GM23338 (cell line): ENCODE data around the gene RYR3. TPM values are rescaled to one million over a fixed set of nuclear protein-coding genes. Genes with fewer than 3 reads are reported as not detected.

Experiments
- ATAC-seq: fragments of 200-7000 bp; cut with Tn5 transposase; 3 replicates; pipeline ENCODE4 v1.9.1; 2020
- DNase-seq: peaks from one replicate; pipeline ENCODE4 v3.0.0-alpha.2; 2015; ENCODE audit warnings: low spot score
- H2AFZ ChIP-seq: fragments of 200-600 bp; sonication (generic); 2 replicates; pipeline ENCODE4 v1.8.0; 2016; ENCODE audit warnings: antibody characterized with exemption, mild to moderate bottlenecking, moderate library complexity
- H3F3A ChIP-seq: fragments of 200-600 bp; sonication (generic); replicated peaks from 2 replicates; pipeline ENCODE4 v1.8.0; 2017; ENCODE audit warnings: antibody characterized with exemption, mixed run types, low read depth
- H3K27ac ChIP-seq: fragments of 200-600 bp; sonication (generic); 2 replicates; pipeline ENCODE4 v1.6.1; 2016; ENCODE audit warnings: low read depth
- H3K27me3 ChIP-seq: fragments of 200-600 bp; sonication (generic); 2 replicates; pipeline ENCODE4 v1.8.0; 2016; ENCODE audit warnings: mild to moderate bottlenecking, mixed run types, moderate library complexity; ENCODE audit not compliant: insufficient read depth
- H3K36me3 ChIP-seq: fragments of 200-600 bp; sonication (generic); 2 replicates; pipeline ENCODE4 v1.8.0; 2016; ENCODE audit warnings: mild to moderate bottlenecking; ENCODE audit not compliant: insufficient read depth
- H3K4me1 ChIP-seq: fragments of 200-600 bp; sonication (generic); 2 replicates; pipeline ENCODE4 v1.8.0; 2016; ENCODE audit warnings: mild to moderate bottlenecking, moderate library complexity; ENCODE audit not compliant: insufficient read depth
- H3K4me2 ChIP-seq: fragments of 200-600 bp; sonication (generic); 2 replicates; pipeline ENCODE4 v1.7.1; 2017; ENCODE audit warnings: mixed run types
- H3K4me3 ChIP-seq: fragments of 200-600 bp; sonication (generic); 2 replicates; pipeline ENCODE4 v1.6.1; 2016; ENCODE audit warnings: mixed run types
- H3K79me2 ChIP-seq: fragments of 200-600 bp; sonication (generic); replicated peaks from 2 replicates; pipeline ENCODE4 v1.8.0; 2017; ENCODE audit warnings: mild to moderate bottlenecking; ENCODE audit not compliant: insufficient read depth
- H3K9me2 ChIP-seq: fragments of 200-600 bp; sonication (generic); 2 replicates; pipeline ENCODE4 v1.8.0; 2017; ENCODE audit not compliant: insufficient read depth
- H4K20me1 ChIP-seq: fragments of 200-600 bp; sonication (generic); replicated peaks from 2 replicates; pipeline ENCODE4 v1.8.0; 2017; ENCODE audit warnings: mild to moderate bottlenecking; ENCODE audit not compliant: insufficient read depth
- H3K27ac Mint-ChIP-seq: 2 replicates; pipeline ENCODE4 v1.8.0; 2020; ENCODE audit warnings: inconsistent platforms, mild to moderate bottlenecking, moderate library complexity, mixed read lengths
- H3K27me3 Mint-ChIP-seq: 3 replicates; pipeline ENCODE4 v1.8.0; 2022; ENCODE audit warnings: low read depth, mild to moderate bottlenecking, moderate library complexity, mixed read lengths, inconsistent platforms; ENCODE audit not compliant: insufficient read depth, poor library complexity
- H3K36me3 Mint-ChIP-seq: 3 replicates; pipeline ENCODE4 v1.8.0; 2021; ENCODE audit warnings: low read depth, mild to moderate bottlenecking, inconsistent platforms, moderate library complexity, mixed read lengths
- H3K4me1 Mint-ChIP-seq: 3 replicates; pipeline ENCODE4 v1.8.0; 2020; ENCODE audit warnings: mild to moderate bottlenecking, inconsistent platforms, mixed read lengths
- H3K4me3 Mint-ChIP-seq: 3 replicates; pipeline ENCODE4 v1.8.0; 2021; ENCODE audit warnings: moderate library complexity, mild to moderate bottlenecking, inconsistent platforms, mixed read lengths
- H3K9me3 Mint-ChIP-seq: 3 replicates; pipeline ENCODE4 v1.8.0; 2020; ENCODE audit warnings: moderate library complexity, mild to moderate bottlenecking, inconsistent platforms, mixed read lengths
- CREB1 ChIP-seq: fragments of 250-450 bp; sonication (Bioruptor Pico); IDR thresholded peaks from 2 replicates; pipeline ENCODE4 v1.5.0; 2020; ENCODE audit warnings: low read depth, mild to moderate bottlenecking, moderate library complexity
- EZH2 ChIP-seq: fragments of 200-600 bp; sonication (generic); IDR thresholded peaks from one replicate; pipeline ENCODE4 v1.8.0; 2017; ENCODE audit warnings: antibody characterized with exemption, mild to moderate bottlenecking, low read depth; ENCODE audit not compliant: unreplicated experiment
- EZH2phosphoT487 ChIP-seq: fragments of 200-600 bp; sonication (generic); IDR thresholded peaks from one replicate; pipeline ENCODE4 v1.8.1; 2018; ENCODE audit warnings: antibody characterized with exemption; ENCODE audit not compliant: unreplicated experiment
- JUNB ChIP-seq: IDR thresholded peaks from one replicate; pipeline ENCODE4 v1.6.1; 2016; ENCODE audit warnings: antibody characterized with exemption; ENCODE audit not compliant: unreplicated experiment
- STAT1 ChIP-seq: IDR thresholded peaks from one replicate; pipeline ENCODE4 v1.6.1; 2016; ENCODE audit warnings: antibody characterized with exemption; ENCODE audit not compliant: unreplicated experiment
- ZNF114 ChIP-seq: fragments of 250-450 bp; sonication (Bioruptor Pico); IDR thresholded peaks from 2 replicates; pipeline ENCODE4 v1.5.0; 2020; ENCODE audit warnings: mild to moderate bottlenecking, moderate library complexity
- ZNF331 ChIP-seq: fragments of 250-450 bp; sonication (Bioruptor Pico); IDR thresholded peaks from 2 replicates; pipeline ENCODE4 v1.5.0; 2020; ENCODE audit warnings: low read depth, mild to moderate bottlenecking, moderate library complexity
- ZNF462 ChIP-seq: fragments of 250-450 bp; sonication (Bioruptor Pico); IDR thresholded peaks from 2 replicates; pipeline ENCODE4 v1.5.0; 2020; ENCODE audit warnings: mild to moderate bottlenecking, moderate library complexity
- polyA plus RNA-seq: library from polyadenylated mRNA; unstranded; fragments of >200 nt; fragmentation: Nextera tagmentation; extraction: Ambion mirVana; gene quantifications from 2 replicates; pipeline ENCODE4 v1.2.1, GENCODE V29; 2016
- total RNA-seq: library from RNA; depleted of rRNA; stranded (reverse); fragments of >200 nt; shearing (Covaris generic); gene quantifications from 2 replicates; pipeline ENCODE4 v1.2.3, GENCODE V29; 2014
- TF ChIP-seq, protein P1 (sequence below): IDR thresholded peaks from 2 replicates; pipeline ENCODE4 v1.6.1; 2016; ENCODE audit warnings: antibody characterized with exemption
- TF ChIP-seq, protein P2 (sequence below), 2 experiments: fragments of 200-600 bp in 1 of 2; sonication (generic) in 1 of 2; conservative IDR thresholded peaks; 2 replicates each; pipeline versions ENCODE4 v1.5.1 to v1.6.1; 2016 to 2017; ENCODE audit warnings: antibody characterized with exemption in 2 of 2, low read depth in 2 of 2, mild to moderate bottlenecking in 2 of 2, moderate library complexity in 1 of 2
- TF ChIP-seq, protein P3 (sequence below): IDR thresholded peaks from one replicate; pipeline ENCODE4 v1.6.1; 2018; ENCODE audit warnings: antibody characterized with exemption; ENCODE audit not compliant: unreplicated experiment

The RYR3 gene
- total and polyA plus RNA-seq, 2 experiments from 2014 or later, result 1.1 to 1.2 TPM

- Mint-ChIP-seq H3K27ac (no peak overlapping the region), H3K36me3 (no peaks in the 10 kb centered on the region)
These were observed 11.3 kb downstream of the RYR3 start for GRCh38 chr15:33322091-33322490.

More at GRCh38 chr15:33322091-33322490, 11.3 kb downstream of the RYR3 start:
- Histone ChIP-seq H3K79me2 (no peaks in the 10 kb centered on the region), H4K20me1 (0 out of 2 replicates have a peak, but pooled peaks cover 3% of the 10 kb centered on the region), H3K27me3 (no peaks in the 10 kb centered on the region), H3K27ac (no peak overlapping the region), H3K4me3 (no peak overlapping the region), H3K4me2 (no peak overlapping the region), H3F3A (no peaks in the 10 kb centered on the region), H2AFZ (no peak overlapping the region), H3K4me1 (no peaks in the 10 kb centered on the region), H3K9me2 (0 out of 2 replicates have a peak, but pooled peaks cover 4% of the 10 kb centered on the region), H3K36me3 (no peaks in the 10 kb centered on the region)
- DNase-seq, result no peak
- TF ChIP-seq ZNF331 (no peak), ZNF462 (CRISPR knock-in tag) (no peak), ZNF114 (CRISPR knock-in tag) (no peak), EZH2 (no peak), EZH2phosphoT487 (no peak), STAT1 (no peak), CREB1 (CRISPR knock-in tag) (no peak), JUNB (no peak)
- TF ChIP-seq, protein P1, sequence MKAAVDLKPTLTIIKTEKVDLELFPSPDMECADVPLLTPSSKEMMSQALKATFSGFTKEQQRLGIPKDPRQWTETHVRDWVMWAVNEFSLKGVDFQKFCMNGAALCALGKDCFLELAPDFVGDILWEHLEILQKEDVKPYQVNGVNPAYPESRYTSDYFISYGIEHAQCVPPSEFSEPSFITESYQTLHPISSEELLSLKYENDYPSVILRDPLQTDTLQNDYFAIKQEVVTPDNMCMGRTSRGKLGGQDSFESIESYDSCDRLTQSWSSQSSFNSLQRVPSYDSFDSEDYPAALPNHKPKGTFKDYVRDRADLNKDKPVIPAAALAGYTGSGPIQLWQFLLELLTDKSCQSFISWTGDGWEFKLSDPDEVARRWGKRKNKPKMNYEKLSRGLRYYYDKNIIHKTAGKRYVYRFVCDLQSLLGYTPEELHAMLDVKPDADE, result no peak
- TF ChIP-seq, protein P2, sequence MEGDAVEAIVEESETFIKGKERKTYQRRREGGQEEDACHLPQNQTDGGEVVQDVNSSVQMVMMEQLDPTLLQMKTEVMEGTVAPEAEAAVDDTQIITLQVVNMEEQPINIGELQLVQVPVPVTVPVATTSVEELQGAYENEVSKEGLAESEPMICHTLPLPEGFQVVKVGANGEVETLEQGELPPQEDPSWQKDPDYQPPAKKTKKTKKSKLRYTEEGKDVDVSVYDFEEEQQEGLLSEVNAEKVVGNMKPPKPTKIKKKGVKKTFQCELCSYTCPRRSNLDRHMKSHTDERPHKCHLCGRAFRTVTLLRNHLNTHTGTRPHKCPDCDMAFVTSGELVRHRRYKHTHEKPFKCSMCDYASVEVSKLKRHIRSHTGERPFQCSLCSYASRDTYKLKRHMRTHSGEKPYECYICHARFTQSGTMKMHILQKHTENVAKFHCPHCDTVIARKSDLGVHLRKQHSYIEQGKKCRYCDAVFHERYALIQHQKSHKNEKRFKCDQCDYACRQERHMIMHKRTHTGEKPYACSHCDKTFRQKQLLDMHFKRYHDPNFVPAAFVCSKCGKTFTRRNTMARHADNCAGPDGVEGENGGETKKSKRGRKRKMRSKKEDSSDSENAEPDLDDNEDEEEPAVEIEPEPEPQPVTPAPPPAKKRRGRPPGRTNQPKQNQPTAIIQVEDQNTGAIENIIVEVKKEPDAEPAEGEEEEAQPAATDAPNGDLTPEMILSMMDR (conservative IDR thresholded peaks at IDR 0.05; ENCODE audit: low read depth in 2 of 2), result no peak
- TF ChIP-seq, protein P3, sequence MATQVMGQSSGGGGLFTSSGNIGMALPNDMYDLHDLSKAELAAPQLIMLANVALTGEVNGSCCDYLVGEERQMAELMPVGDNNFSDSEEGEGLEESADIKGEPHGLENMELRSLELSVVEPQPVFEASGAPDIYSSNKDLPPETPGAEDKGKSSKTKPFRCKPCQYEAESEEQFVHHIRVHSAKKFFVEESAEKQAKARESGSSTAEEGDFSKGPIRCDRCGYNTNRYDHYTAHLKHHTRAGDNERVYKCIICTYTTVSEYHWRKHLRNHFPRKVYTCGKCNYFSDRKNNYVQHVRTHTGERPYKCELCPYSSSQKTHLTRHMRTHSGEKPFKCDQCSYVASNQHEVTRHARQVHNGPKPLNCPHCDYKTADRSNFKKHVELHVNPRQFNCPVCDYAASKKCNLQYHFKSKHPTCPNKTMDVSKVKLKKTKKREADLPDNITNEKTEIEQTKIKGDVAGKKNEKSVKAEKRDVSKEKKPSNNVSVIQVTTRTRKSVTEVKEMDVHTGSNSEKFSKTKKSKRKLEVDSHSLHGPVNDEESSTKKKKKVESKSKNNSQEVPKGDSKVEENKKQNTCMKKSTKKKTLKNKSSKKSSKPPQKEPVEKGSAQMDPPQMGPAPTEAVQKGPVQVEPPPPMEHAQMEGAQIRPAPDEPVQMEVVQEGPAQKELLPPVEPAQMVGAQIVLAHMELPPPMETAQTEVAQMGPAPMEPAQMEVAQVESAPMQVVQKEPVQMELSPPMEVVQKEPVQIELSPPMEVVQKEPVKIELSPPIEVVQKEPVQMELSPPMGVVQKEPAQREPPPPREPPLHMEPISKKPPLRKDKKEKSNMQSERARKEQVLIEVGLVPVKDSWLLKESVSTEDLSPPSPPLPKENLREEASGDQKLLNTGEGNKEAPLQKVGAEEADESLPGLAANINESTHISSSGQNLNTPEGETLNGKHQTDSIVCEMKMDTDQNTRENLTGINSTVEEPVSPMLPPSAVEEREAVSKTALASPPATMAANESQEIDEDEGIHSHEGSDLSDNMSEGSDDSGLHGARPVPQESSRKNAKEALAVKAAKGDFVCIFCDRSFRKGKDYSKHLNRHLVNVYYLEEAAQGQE, result no peak
- no peak for ATAC-seq
- Mint-ChIP-seq H3K4me1 (peaks cover 9% of the 10 kb centered on the region), H3K4me3 (no peak overlapping the region), H3K27me3 (peaks cover 2% of the 10 kb centered on the region), H3K9me3 (no peaks in the 10 kb centered on the region)
